SU-DHL-6 (cell line): ENCODE measurements around the gene GCDH.

Experiments used
- CTCF ChIP-seq: fragments of 200-600 bp; sonication (generic); IDR thresholded peaks from one replicate; pipeline ENCODE4 v1.5.1; 2017; ENCODE audit warnings: antibody characterized with exemption, mild to moderate bottlenecking, low read length, moderate library complexity; ENCODE audit not compliant: insufficient read depth, poor library complexity, severe bottlenecking
- EZH2phosphoT487 ChIP-seq: fragments of 200-600 bp; sonication (generic), shearing (Covaris generic); conservative IDR thresholded peaks from 2 replicates; pipeline ENCODE4 v1.6.1; 2018; ENCODE audit warnings: mild to moderate bottlenecking, antibody characterized with exemption, low read length, moderate library complexity, mixed read lengths

DNA sequence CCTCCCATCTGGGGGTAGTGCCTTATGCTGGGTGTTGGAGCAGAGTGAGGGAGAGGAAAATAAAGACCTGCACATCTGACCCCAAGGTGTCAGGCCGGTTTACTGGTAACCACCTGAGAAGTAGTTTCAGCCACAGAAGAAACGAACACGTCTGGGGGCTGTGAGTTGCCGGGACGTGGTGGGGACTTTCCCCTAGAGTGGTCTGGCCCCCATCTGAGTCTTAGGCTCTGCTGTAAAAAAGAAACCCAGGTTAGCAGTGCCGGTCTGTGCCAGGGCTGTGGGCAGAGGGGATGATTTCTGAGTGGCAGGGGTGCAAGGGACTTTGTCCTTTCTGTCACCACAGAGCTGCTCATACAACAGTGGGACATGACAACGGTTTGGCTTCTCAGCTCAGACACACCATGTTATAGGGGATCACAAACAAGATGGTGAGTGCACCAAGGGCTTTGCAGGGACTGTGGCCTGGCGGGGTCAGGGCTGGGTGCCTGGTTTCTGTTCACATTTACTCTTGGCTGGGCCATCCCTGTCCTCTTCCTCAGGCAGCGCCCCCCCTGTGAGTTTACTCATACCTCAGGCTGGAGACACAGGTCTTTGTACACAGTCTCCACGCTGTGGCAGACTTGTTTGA lies 9.0 kb downstream of the GCDH start:
- TF ChIP-seq CTCF: no peak
- no peak for TF ChIP-seq EZH2phosphoT487
